ENCODE data around the gene OR2K2.
A peak's percentile ranks its signal among the peaks of the same experiment; 100 is the strongest.
"Not testable (repeated sequence)": the region's sequence is repeated elsewhere in the genome, so short reads cannot be mapped to it uniquely, and the experiment has no call there.

Gene OR2K2

DNA sequence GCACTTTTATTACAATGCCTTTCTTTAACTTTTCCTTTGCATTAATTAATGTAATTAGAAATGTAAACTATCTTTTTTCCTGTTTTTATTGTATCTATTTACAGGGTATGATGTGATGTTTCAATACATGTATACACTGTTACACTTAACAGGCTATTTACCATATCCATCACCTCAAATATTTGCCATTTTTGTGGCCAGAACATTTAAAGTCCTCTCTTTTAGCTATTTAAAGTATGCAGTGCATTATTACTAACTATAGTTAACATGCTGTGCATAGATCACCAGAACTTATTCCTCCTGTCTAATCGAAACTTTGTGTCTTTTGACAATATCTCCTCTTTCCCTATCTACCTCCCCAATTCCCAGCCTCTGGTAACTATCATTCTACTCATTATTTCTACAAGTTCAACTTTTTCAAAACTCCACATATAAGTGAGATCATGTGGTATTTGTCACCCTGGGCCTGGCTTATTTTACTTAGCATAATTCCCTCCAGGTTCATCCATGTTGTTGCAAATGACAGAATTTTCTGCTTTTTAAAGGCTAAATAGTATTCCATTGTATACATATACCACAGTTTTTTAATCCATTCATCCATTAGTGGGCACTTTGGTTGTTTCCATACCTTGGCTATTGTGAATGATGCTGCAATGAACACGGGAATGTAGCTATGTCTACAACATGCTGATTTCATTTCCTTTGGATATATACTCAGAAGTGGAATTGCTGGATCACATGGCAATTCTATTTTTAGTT is 32.8 kb downstream of the OR2K2 start:
- DNase-seq = no peak

GRCh38 chr9:111294691-111295451 is 35.2 kb downstream of the OR2K2 start:
- peak; percentile 8 for DNase-seq

DNA sequence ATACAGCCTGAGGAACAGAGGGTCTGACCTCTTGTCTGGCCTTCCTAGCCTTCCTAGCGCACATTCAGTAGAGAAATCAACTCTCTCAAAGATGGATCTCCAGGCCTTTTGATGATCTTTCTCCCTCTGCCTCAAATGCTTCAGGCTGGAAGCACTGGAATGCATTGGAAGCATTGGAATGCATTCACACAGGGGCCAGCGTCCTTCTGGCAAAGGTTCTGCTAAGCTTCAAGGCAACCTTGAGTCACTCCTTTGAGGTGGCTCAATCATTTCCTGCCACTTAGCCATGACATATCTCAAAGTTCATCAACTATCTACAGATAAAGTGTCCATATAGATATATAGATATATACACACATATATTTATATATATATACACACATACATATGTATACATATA is 42.9 kb downstream of the OR2K2 start:
- no peak for DNase-seq

DNA sequence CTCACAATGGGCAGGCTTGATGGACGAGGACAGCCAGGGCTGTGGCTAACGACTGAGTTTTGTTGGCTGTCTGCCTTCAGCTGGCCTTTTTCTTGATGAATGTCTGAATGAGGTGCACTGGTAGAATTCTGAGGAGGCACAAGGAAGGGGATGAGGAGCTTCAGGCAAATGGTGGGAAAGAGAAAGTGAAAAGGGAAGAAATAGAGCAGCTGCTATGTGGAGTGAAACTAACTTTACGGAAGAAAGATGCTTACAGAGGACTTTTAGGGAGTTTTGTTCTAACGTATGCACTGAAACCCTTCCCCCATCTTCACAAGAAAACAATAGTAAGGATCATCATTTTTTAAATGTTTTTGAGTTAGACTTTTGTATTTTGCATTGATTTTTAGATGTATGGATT is 45.3 kb downstream of the OR2K2 start:
- DNase-seq = no peak

GRCh38 chr9:111282845-111283244 is 47.2 kb downstream of the OR2K2 start:
- DNase-seq = no peak

DNA sequence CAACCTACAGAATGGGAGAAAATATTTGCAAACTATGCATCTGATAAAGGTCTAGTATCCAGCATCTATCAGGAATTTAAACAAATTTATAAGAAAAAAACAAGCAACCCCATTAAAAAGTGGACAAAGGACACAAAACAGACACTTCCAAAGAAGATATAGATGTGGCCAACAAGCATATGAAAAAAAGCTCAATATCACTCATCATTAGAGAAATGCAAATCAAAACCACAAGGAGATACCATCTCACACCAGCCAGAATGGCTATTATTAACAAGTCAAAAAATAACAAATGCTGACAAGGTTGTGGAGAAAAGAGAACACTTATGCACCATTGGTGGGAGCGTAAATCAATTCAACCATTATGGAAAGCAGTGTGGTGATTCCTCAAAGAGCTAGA is 49.2 kb downstream of the OR2K2 start:
- DNase-seq = not testable (repeated sequence)
